ENCODE measurements around the gene HEATR5A. TPM values are rescaled to one million over a fixed set of nuclear protein-coding genes. Genes with fewer than 3 reads are reported as not detected.
"Not testable (repeated sequence)": the region's sequence is repeated elsewhere in the genome, so short reads cannot be mapped to it uniquely, and the experiment has no call there.

Gene HEATR5A
- total RNA-seq, 2 donors from 2014 or later = 9.9 to 12.7 TPM

- not testable (repeated sequence) for ATAC-seq; H3K36me3 Mint-ChIP-seq; H3K9me3 Mint-ChIP-seq; DNase-seq (ENCODE audit: low spot score in 2 of 2)
- H3K27ac Mint-ChIP-seq = peak overlapping the region in 1 of 2 donors; percentile 0
Measured at GRCh38 chr14:31242161-31242940, 178.0 kb downstream of the HEATR5A start.

Other genes with a start within 250 kb of the HEATR5A start
- 10 to 100 TPM; 75.5 to 87.5 TPM for gene HECTD1, start 212.8 kb downstream of the HEATR5A start, total RNA-seq
- gene DTD2, start 37.0 kb upstream of the HEATR5A start, total RNA-seq = 10 to 100 TPM in 1 of 2 donors, 1 to 10 TPM in 1; 8.6 to 22.8 TPM
- gene GPR33, start 67.5 kb upstream of the HEATR5A start, total RNA-seq = not detected
- 10 to 100 TPM in 1 of 2 donors, 1 to 10 TPM in 1; 7.5 to 10.3 TPM for gene NUBPL, start 140.9 kb upstream of the HEATR5A start, total RNA-seq